Smooth muscle cell (in vitro differentiated cells): ENCODE results near the gene PLIN4. TPM values are rescaled to one million over a fixed set of nuclear protein-coding genes. Genes with fewer than 3 reads are reported as not detected.

Source experiments
- DNase-seq: peaks from one replicate; lab custom pipeline; 2025; ENCODE audit not compliant: unreplicated experiment; lab: John Stamatoyannopoulos, UW
- H2AFZ ChIP-seq: fragments of 200-600 bp; sonication (generic); 2 replicates; pipeline ENCODE4 v1.6.0; 2016; ENCODE audit warnings: antibody characterized with exemption, low read depth, mild to moderate bottlenecking
- H3F3A ChIP-seq: fragments of 200-600 bp; sonication (generic); 2 replicates; pipeline ENCODE4 v1.6.0; 2017; ENCODE audit warnings: antibody characterized with exemption, low read depth
- H3K27ac ChIP-seq: fragments of 200-600 bp; sonication (generic); 2 replicates; pipeline ENCODE4 v1.5.1; 2016; ENCODE audit warnings: low read depth, mild to moderate bottlenecking
- H3K27me3 ChIP-seq: fragments of 200-600 bp; sonication (generic); 2 replicates; pipeline ENCODE4 v1.6.1; 2016; ENCODE audit warnings: low read depth, mild to moderate bottlenecking
- H3K36me3 ChIP-seq: fragments of 200-600 bp; sonication (generic); 2 replicates; pipeline ENCODE4 v1.5.1; 2016; ENCODE audit warnings: low read depth
- H3K4me1 ChIP-seq: fragments of 200-600 bp; sonication (generic); 2 replicates; pipeline ENCODE4 v1.5.1; 2016; ENCODE audit warnings: low read depth
- H3K4me2 ChIP-seq: fragments of 200-600 bp; sonication (generic); 2 replicates; pipeline ENCODE4 v1.6.0; 2016; ENCODE audit warnings: mild to moderate bottlenecking
- H3K4me3 ChIP-seq: fragments of 200-600 bp; sonication (generic); 2 replicates; pipeline ENCODE4 v1.5.1; 2016; ENCODE audit warnings: mild to moderate bottlenecking
- H3K79me2 ChIP-seq: fragments of 200-600 bp; sonication (generic); 2 replicates; pipeline ENCODE4 v1.6.0; 2016; ENCODE audit warnings: low read depth, mild to moderate bottlenecking
- H3K9ac ChIP-seq: fragments of 200-600 bp; sonication (generic); 2 replicates; pipeline ENCODE4 v1.6.0; 2016; ENCODE audit warnings: low read depth
- H3K9me3 ChIP-seq: fragments of 200-600 bp; sonication (generic); replicated peaks from 2 replicates; pipeline ENCODE4 v1.5.1; 2016; ENCODE audit warnings: low read depth
- H4K20me1 ChIP-seq: fragments of 200-600 bp; sonication (generic); 2 replicates; pipeline ENCODE4 v1.6.0; 2016; ENCODE audit warnings: low read depth
- CTCF ChIP-seq: fragments of 200-600 bp; sonication (generic); IDR thresholded peaks from 2 replicates; pipeline ENCODE4 v1.5.1; 2017; ENCODE audit warnings: borderline replicate concordance, mild to moderate bottlenecking, antibody characterized with exemption; ENCODE audit not compliant: insufficient read depth, poor library complexity, severe bottlenecking
- WGBS: methylation state at CpG from one replicate; pipeline ENCODE4 v1.1.7; 2016; ENCODE audit warnings: low lambda C conversion rate; 5-methylcytosine and 5-hydroxymethylcytosine counted together
- polyA plus RNA-seq: library from polyadenylated mRNA; unstranded; fragments of >200 nt; fragmentation: Nextera tagmentation; extraction: Ambion mirVana; gene quantifications from 2 replicates; pipeline ENCODE4 v1.2.1, GENCODE V29; 2016
- total RNA-seq: library from RNA; depleted of rRNA; stranded (reverse); fragments of >200 nt; gene quantifications from 2 replicates; pipeline ENCODE4 v1.2.3, GENCODE V29; 2014

PLIN4 gene
- total and polyA plus RNA-seq, 2 experiments from 2014 or later = 0.23 TPM; not detected in 1

GRCh38 chr19:4521170-4521887 is 3.0 kb upstream of the PLIN4 start:
- no peak overlapping the region for H3K27ac ChIP-seq
- H3K9me3 ChIP-seq = no peaks in the 10 kb centered on the region
- H3K4me2 ChIP-seq = no peak overlapping the region
- H3K4me3 ChIP-seq = no peak overlapping the region
- H3K27me3 ChIP-seq = no peaks in the 10 kb centered on the region
- H3K4me1 ChIP-seq = no peaks in the 10 kb centered on the region
- no peak for DNase-seq
- H4K20me1 ChIP-seq = no peaks in the 10 kb centered on the region
- H3F3A ChIP-seq = no peaks in the 10 kb centered on the region
- no peak for TF ChIP-seq CTCF
- H2AFZ ChIP-seq = no peak overlapping the region
- no peaks in the 10 kb centered on the region for H3K79me2 ChIP-seq
- 87% methylated on average over 11 of the region's 11 CpGs for WGBS
- H3K9ac ChIP-seq = no peak overlapping the region
- H3K36me3 ChIP-seq = no peaks in the 10 kb centered on the region

- no peak for TF ChIP-seq CTCF
- Histone ChIP-seq H3K4me2 (no peak overlapping the region), H4K20me1 (no peaks in the 10 kb centered on the region), H3K4me3 (no peak overlapping the region), H3K9me3 (no peaks in the 10 kb centered on the region), H3K36me3 (no peaks in the 10 kb centered on the region), H3K27me3 (no peaks in the 10 kb centered on the region), H3K27ac (no peak overlapping the region), H3K4me1 (no peaks in the 10 kb centered on the region), H2AFZ (no peak overlapping the region), H3K79me2 (no peaks in the 10 kb centered on the region), H3K9ac (no peak overlapping the region), H3F3A (no peaks in the 10 kb centered on the region)
- WGBS = 74% methylated on average over 9 of the region's 9 CpGs
- DNase-seq = no peak
Measured at GRCh38 chr19:4519521-4520277, 1.4 kb upstream of the PLIN4 start.

GRCh38 chr19:4519172-4519496 is 848 bp upstream of the PLIN4 start:
- H3F3A ChIP-seq = no peaks in the 10 kb centered on the region
- H3K4me2 ChIP-seq = no peak overlapping the region
- H3K4me1 ChIP-seq = no peaks in the 10 kb centered on the region
- H3K36me3 ChIP-seq = no peaks in the 10 kb centered on the region
- no peak overlapping the region for H3K27ac ChIP-seq
- no peak for TF ChIP-seq CTCF
- no peak overlapping the region for H3K9ac ChIP-seq
- H2AFZ ChIP-seq = no peak overlapping the region
- no peaks in the 10 kb centered on the region for H3K79me2 ChIP-seq
- no peaks in the 10 kb centered on the region for H4K20me1 ChIP-seq
- H3K9me3 ChIP-seq = no peaks in the 10 kb centered on the region
- 94% methylated on average over 6 of the region's 6 CpGs for WGBS
- no peak overlapping the region for H3K4me3 ChIP-seq
- H3K27me3 ChIP-seq = no peaks in the 10 kb centered on the region
- DNase-seq = no peak
